Stimulated activated CD4-positive, alpha-beta T cell treated with anti-CD3 and anti-CD28 coated beads, Interleukin-12 subunit alpha, Interleukin-12 subunit beta, amount 100 ng/mL, for 4 hours (primary cell): ENCODE measurements around the gene CTAGE4.
"Not testable (repeated sequence)": the region's sequence is repeated elsewhere in the genome, so short reads cannot be mapped to it uniquely, and the experiment has no call there.

Experiments used
- DNase-seq: peaks from one replicate; pipeline ENCODE4 v3.0.0-alpha.2; 2020

The CTAGE4 gene

DNA sequence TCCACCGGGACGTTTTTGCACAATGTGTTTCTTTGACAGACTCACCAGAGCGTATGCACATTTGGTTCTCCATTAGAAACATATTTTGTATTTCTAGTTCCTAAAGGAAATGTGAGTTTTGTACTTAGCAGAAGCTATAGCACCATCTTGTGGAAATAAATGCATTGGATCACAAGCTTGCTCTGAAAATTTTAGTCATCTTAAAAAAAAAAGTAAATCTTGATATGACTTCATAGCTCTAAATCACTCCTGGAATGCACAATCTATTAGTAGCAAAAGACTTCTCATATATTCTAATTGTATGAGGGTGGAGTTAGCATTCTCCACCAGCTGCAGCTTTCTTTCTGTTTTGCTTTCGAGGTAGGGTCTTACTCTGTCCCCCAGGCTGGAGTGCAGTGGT lies 35.9 kb downstream of the CTAGE4 start:
- DNase-seq, result not testable (repeated sequence)

DNA sequence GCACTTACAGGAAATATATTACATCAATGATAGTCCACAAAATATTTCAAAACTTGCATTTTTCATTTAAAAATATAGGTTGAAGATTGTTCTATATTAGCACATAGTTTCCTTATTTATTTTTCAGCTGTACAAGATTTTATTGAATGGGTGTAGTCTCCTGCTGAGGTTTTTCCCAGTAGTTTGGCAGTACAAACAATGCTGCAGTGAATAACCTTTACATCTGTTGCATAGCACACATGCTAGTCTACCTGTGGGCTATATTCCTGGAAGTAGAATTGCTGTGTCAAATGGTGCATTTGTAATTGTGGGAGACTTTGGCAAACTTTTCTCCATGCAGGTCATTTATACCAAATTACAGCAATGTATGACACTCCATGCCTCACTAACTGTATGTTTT lies 37.3 kb downstream of the CTAGE4 start:
- DNase-seq, result not testable (repeated sequence)

DNA sequence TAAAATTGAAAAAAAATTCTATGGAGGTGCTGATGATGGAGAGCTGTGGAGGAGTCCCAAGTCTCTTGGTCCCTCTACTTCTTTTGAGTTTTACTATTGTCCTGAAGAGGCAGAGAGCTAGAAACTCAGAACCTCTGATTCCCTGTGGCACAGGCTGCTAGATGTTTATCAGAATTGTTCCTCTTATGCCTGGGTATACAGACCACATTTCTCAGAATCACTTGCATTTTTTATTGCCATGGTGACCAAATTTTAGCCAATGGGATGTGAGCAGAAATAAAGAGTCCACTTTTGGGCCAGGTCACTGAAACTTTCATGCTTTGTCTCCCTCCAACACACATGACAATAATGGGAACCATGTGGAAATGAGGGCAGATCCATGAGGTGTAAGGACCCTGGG lies 40.4 kb downstream of the CTAGE4 start:
- not testable (repeated sequence) for DNase-seq

DNA sequence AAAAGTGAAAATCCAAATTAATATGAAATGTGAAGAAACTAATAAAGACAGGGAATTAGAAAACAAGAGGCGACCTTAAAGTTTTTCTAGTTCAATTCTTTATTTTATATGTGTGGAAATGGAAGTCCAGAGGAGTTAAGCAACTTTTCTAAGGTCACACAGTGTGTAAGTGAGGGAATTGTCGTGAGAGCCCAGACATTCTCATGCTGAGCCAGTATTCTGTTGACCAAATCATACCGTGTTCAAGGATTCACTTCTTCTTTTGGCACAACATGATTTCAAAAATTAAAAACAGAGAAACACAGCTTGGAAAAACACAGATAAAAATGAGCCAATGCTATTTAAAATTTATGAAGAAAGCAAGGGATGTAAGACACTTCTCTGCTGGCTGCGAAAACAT lies 43.6 kb downstream of the CTAGE4 start:
- not testable (repeated sequence) for DNase-seq

DNA sequence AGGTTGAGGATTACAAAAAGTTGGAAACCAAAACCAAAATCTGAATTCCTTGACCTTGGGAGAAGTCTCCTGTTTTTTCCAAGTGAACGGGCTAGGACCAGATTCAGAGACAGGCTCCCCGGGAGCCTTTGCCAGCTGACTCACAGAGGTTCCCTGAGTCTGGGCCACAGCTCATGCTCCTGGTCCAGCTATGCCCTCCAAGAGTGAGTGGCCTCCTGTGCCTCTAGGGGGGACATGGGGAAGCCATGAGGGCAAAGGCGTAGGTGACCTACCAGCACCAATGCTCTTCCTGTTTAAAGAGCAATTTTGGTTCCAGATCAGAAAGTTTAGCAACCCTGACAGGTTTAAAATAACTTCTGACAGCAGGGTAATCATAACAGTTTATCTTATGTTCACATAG lies 45.5 kb downstream of the CTAGE4 start:
- DNase-seq, result not testable (repeated sequence)

DNA sequence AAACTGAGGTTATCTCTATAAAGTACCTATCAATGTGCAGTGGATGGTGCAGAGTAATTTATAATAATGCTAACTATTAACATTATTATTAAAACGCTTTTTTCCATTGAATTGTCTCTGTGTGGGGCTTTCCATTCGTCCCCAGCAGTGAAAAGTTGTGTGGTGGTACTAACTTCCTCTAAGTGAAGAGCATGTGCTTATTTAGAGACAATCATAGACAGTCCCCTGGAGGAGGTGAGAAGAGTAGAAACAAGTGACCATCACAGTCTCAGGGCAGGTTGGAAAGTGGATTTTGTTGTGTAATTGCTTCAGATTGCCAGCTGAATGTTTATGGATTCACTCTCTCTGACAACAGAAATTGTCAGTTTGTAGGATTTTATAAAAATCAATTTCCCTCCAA lies 47.8 kb downstream of the CTAGE4 start:
- DNase-seq, result not testable (repeated sequence)

DNA sequence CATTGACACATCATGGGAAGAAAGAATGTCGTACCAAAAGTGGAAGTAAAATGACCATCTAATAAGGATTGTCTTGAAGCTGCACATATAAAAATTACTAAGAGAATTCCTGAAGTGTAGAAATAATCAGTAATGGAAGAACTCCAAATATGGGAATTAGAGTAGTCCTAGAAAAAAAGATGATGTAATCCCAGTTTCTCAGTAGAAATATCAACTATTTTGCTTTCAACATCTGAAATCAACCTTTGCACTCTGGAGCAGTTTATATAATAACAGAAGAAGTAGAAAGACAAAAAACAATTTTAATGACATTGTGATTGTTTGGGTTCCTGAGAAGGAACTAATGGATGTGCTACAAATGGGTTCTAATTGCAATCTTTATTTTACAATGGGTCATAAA lies 49.8 kb downstream of the CTAGE4 start:
- DNase-seq, result not testable (repeated sequence)
